Testis (tissue), 2 donors: ENCODE data around the gene EYS.

ENCODE experiments used
- CTCF ChIP-seq, 3 experiments: fragments of 450-650 bp in 2 of 3; fragments of 200-600 bp in 1 of 3; sonication (generic) in 1 of 3; IDR thresholded peaks; one replicate each; pipeline ENCODE4 v1.5.1; 2016 to 2019; ENCODE audit warnings: antibody characterized with exemption in 3 of 3, mild to moderate bottlenecking in 2 of 3, moderate library complexity in 1 of 3
- POLR2A ChIP-seq: fragments of 450-650 bp; IDR thresholded peaks from one replicate; pipeline ENCODE4 v1.6.1; 2017; ENCODE audit warnings: antibody characterized with exemption, mild to moderate bottlenecking, moderate library complexity

GRCh38 chr6:63774961-63775360, 1932.1 kb downstream of the EYS start:
- TF ChIP-seq CTCF (IDR thresholded peaks at IDR 0.05) (no peak), POLR2A (no peak)
